Panc1 (cell line): Measurements from ENCODE around the gene NPHP3.

Experiments
- CTCF ChIP-seq: fragments of 450-650 bp; IDR thresholded peaks from 2 replicates; pipeline ENCODE4 v1.5.1; 2017; ENCODE audit warnings: mild to moderate bottlenecking
- POLR2AphosphoS5 ChIP-seq: IDR thresholded peaks from 2 replicates; pipeline ENCODE4 v1.6.1; 2012; ENCODE audit warnings: mild to moderate bottlenecking, low read depth, low read length, moderate library complexity

- no peak for TF ChIP-seq CTCF
- no peak for TF ChIP-seq POLR2AphosphoS5
Measured at GRCh38 chr3:132710311-132710710, 11.9 kb downstream of the NPHP3 start.
